Left lung (tissue), 10 donors: ENCODE data around the gene CMIP. TPM values are rescaled to one million over a fixed set of nuclear protein-coding genes. Genes with fewer than 3 reads are reported as not detected.

ENCODE experiments used
- ATAC-seq: fragments of 200-7000 bp; cut with Tn5 transposase; one replicate; pipeline ENCODE4 v1.9.1; 2020; ENCODE audit warnings: moderate library complexity
- DNase-seq, 4 donors: peaks; one replicate each; pipeline ENCODE4 v3.0.0-alpha.2; 2013 to 2020
- H3K27ac ChIP-seq, 2 donors: fragments of 200-600 bp; sonication (generic) in 1 of 2; one replicate each; pipeline versions ENCODE4 v1.5.0 to v1.8.0; 2020 to 2021
- H3K27me3 ChIP-seq, 2 donors: fragments of 200-600 bp; sonication (generic) in 1 of 2; one replicate each; pipeline versions ENCODE4 v1.5.0 to v1.8.0; 2020 to 2021
- H3K36me3 ChIP-seq, 2 donors: fragments of 200-600 bp; sonication (generic) in 1 of 2; one replicate each; pipeline versions ENCODE4 v1.5.0 to v1.8.0; 2020 to 2021
- H3K4me1 ChIP-seq, 2 donors: fragments of 200-600 bp; one replicate each; pipeline ENCODE4 v1.8.0; 2021
- H3K4me3 ChIP-seq, 2 donors: fragments of 200-600 bp; sonication (generic) in 1 of 2; one replicate each; pipeline versions ENCODE4 v1.5.0 to v1.8.0; 2020 to 2021; ENCODE audit warnings: mild to moderate bottlenecking in 1 of 2
- H3K9me3 ChIP-seq, 2 donors: fragments of 200-600 bp; sonication (generic) in 1 of 2; one replicate each; pipeline versions ENCODE4 v1.5.0 to v1.8.0; 2020 to 2021
- CTCF ChIP-seq, 2 donors: fragments of 200-600 bp; sonication (generic) in 1 of 2; IDR thresholded peaks; one replicate each; pipeline versions ENCODE4 v1.5.0 to v1.8.0; 2021; ENCODE audit warnings: antibody characterized with exemption in 2 of 2
- intact Hi-C, 2 donors: fragments of 100-400 bp; cut with DNase I; formaldehyde crosslinking; loops; one replicate each; pipeline versions ENCODE4 v1.11.2 to v1.14.2; 2022
- polyA plus RNA-seq, 6 donors: library from polyadenylated mRNA; unstranded; fragments of 120-200 nt; gene quantifications; one replicate each; pipeline ENCODE4 v1.2.1, GENCODE V29; 2013; ENCODE audit not compliant: insufficient read length in 6 of 6
- total RNA-seq, 2 donors: library from RNA; stranded (reverse); fragmentation: NEBNext Ultra II Directional; extraction: Animal tissue kit (Norgen Biotek cat#: 25700); gene quantifications; one replicate each; pipeline ENCODE4 v1.2.1, GENCODE V29; 2021
- donor health status: DM: no; HTN: yes; CAD: no.
- donor health status: DM: no; HTN: no; CAD: no.

Gene CMIP
- total and polyA plus RNA-seq, 8 donors: 35.3 to 55.8 (median 40.4) TPM

DNA sequence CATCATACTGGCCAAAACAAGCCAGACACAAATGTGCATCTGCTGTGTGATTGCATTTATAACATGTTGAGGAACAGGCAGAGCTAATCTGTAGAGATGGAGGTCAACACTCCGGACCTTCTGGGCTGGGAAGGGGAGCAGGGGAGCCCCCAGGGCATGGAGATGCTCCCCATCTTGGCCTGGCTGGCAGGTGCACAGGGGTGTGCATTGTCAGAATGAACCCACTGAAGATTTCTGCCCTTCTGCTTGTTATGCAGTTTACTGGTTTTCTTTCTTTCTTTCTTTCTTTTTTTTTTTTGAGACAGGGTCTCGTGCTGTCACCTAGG, 146.9 kb downstream of the CMIP start:
- no peak for TF ChIP-seq CTCF (IDR thresholded peaks at IDR 0.05)
- no peak overlapping the region for H3K4me3 ChIP-seq
- ATAC-seq (no peak), DNase-seq (no peak)
- intact Hi-C loops: no loop called here
- no peaks in the 10 kb centered on the region for H3K9me3 ChIP-seq
- H3K4me1 ChIP-seq: peaks cover 0 to 2% of the 10 kb centered on the region in 2 donors
- H3K27me3 ChIP-seq: no peaks in the 10 kb centered on the region
- H3K36me3 ChIP-seq: no peaks in the 10 kb centered on the region
- H3K27ac ChIP-seq: no peak overlapping the region

GRCh38 chr16:81592353-81592866, 147.8 kb downstream of the CMIP start:
- no peak for ATAC-seq
- Histone ChIP-seq H3K27me3 (no peaks in the 10 kb centered on the region), H3K36me3 (no peaks in the 10 kb centered on the region), H3K4me1 (peaks cover 0 to 9% of the 10 kb centered on the region in 2 donors), H3K4me3 (no peak overlapping the region), H3K9me3 (no peaks in the 10 kb centered on the region), H3K27ac (no peak overlapping the region)
- intact Hi-C loops: no loop called here
- DNase-seq: no peak
- no peak for TF ChIP-seq CTCF (IDR thresholded peaks at IDR 0.05)

DNA sequence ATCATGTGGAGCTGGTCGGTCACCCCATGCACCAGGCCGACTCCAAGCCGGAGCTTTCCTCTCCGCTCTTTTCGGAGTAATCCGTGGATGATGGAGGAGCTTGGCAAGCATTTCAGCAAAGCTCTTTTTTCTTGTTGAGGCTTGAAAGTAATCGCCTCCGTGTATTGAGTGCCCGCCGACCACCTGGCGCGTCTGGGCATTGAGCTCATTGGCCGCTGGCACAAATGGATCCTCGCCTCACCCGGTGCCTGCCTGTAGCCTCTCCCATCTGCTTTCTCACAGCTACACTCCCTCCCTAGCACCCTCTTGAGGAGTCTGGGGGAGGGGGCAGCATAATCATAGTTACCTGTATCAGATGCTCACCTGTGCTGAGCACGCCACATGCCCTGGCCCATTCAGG, 148.9 kb downstream of the CMIP start:
- ATAC-seq (no peak), DNase-seq (no peak)
- Histone ChIP-seq H3K9me3 (no peaks in the 10 kb centered on the region), H3K27ac (no peak overlapping the region), H3K27me3 (no peaks in the 10 kb centered on the region), H3K4me1 (peaks cover 0 to 13% of the 10 kb centered on the region in 2 donors), H3K4me3 (no peak overlapping the region), H3K36me3 (no peaks in the 10 kb centered on the region)
- no peak for TF ChIP-seq CTCF (IDR thresholded peaks at IDR 0.05)
- intact Hi-C loops: no loop called here

- H3K36me3 ChIP-seq: no peaks in the 10 kb centered on the region
Observed at GRCh38 chr16:81595629-81596292, 151.2 kb downstream of the CMIP start.

More at GRCh38 chr16:81595629-81596292, 151.2 kb downstream of the CMIP start:
- no peak for ATAC-seq
- H3K9me3 ChIP-seq: no peaks in the 10 kb centered on the region
- H3K4me3 ChIP-seq: no peak overlapping the region
- no peak overlapping the region for H3K27ac ChIP-seq
- no peaks in the 10 kb centered on the region for H3K27me3 ChIP-seq
- intact Hi-C loops: no loop called here
- DNase-seq: no peak
- TF ChIP-seq CTCF (IDR thresholded peaks at IDR 0.05): no peak
- peaks cover 0 to 27% of the 10 kb centered on the region in 2 donors for H3K4me1 ChIP-seq
